Stimulated activated CD8-positive, alpha-beta memory T cell treated with anti-CD3 and anti-CD28 coated beads, Interleukin-15, amount 100 ng/mL, for 1 hour (primary cell): Measurements from ENCODE around the gene STK33.

Source experiments
- DNase-seq: peaks from one replicate; pipeline ENCODE4 v3.0.0-alpha.2; 2020; ENCODE audit warnings: low read depth

Gene STK33

DNA sequence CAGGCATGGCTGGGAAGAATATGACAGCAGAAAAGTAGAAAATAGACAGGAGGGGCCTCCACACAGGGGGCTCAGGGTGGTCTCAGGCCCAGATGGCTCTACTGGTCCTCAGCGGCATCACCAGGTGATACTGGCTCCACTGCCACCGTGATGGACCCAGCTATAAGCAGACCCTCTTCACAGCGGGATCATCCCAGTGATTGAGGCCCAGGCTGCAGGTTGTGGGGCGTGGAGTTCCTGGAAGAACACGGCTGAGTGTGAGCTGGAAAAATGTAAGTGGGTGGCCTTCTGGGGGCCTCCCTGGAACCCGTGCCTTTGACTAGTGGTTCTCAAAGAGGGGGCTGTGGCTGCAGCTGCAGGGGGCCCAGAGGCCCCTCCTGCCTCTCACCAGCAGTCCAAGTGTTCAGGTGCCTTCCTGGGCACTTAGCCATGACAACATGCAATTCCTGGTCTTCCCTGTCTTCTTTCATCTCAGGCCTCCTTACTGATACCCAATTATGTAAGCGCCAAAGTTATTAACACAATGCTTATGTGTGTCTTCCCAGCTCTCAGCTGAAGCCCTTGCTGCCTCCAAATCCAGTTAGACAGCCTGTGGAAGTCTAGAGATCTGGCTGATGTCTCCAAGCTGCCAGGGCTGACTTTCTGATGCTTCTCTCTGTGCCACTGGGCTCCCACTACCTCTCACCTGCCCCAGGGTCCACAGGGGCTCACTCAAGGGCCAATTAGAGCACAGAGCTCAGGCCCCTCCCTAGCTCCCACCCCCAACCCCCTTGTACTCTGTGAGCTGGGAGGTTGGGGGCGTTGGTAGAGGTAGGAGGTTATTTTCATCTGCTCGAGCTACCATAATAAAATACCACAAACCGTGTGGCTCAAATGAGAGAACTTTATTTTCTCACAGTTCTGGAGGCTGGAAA lies 220.3 kb downstream of the STK33 start:
- no peak for DNase-seq

DNA sequence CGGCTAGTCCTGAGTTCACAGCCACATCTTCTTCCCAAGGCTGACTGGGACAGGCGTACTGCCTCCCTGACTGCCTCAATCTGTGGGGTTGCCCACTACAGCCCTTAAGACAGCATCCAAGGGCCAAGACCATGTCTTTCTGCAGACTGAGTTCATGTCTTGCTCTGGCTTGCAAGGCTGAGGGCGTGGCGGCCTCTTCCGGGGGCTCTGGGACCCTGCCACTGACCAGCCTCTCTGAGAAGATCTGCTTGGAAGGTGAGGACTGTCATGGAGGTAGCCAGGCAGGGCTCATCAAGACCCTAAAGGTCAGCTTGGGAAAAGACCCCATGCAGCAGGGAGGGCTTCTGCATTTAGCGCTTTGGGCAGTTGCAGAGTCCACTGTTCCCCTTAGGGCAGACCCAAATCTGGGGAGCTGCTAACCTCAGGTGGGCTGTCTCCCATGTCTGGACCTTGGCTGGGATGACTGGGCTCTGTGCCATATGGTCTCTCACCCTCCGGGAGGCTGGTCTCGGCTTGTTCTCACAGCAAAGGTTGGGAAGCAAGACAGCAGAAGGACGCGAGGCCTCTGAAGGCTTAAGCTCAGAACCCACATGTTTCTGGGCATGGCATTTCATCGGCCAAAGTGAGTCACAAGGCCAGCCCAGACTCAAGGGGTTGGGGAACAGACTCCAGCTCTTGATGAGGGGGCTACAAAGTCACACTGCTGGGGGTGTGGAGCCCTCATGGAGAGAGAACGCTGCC lies 221.2 kb downstream of the STK33 start:
- no peak for DNase-seq

DNA sequence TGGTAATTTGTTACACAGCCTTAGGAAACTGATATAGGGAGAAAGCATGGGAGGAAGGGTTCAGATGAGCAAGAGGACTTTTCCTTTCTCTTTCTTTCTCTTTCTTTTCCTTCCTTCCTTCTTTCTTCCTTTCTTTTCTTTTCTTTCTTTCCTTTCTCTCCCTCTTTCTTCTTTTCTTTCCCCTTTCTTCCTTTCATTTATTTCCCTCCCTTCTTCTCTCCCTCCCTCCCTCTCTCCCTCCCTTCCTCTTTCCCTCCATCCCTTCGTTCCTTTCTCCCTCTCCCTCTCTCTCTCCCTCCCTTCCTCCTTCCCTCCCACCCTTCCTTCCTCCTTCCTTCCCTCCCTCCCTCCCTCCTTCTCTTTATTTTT lies 222.5 kb downstream of the STK33 start:
- no peak for DNase-seq

DNA sequence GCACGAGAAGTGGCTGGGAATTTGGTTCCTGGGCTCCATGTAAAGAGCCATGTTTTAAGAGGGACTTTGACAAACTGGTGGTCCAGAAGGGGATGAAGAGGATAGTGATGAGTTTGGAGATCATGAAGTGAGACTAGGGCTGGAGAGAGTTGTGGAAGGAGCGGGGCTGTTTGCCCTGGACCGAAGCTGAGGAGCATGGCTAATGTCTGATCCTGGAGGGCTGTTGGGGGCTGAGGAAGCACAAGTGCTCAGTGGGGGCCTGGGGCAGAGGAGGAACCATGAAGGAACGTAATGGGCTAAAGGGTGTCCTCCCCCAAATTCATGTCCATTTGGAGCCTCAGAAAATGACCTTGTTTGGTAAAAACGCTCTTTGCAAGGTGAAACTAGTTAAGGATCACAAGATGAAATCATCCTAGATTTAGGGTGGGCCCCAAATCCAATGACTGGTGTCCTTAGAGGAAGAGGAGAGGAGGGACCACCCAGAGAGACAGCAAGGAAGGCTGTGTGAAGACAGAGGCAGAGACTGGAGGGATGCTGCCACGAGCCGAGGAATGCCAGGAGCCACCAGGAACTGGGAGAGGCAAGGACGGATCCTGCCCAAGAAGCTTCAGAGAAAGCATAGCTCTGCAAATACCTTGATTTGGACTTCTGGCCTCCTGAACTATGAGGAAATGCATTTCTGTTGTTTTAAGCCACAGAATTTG lies 223.1 kb downstream of the STK33 start:
- DNase-seq, result no peak

DNA sequence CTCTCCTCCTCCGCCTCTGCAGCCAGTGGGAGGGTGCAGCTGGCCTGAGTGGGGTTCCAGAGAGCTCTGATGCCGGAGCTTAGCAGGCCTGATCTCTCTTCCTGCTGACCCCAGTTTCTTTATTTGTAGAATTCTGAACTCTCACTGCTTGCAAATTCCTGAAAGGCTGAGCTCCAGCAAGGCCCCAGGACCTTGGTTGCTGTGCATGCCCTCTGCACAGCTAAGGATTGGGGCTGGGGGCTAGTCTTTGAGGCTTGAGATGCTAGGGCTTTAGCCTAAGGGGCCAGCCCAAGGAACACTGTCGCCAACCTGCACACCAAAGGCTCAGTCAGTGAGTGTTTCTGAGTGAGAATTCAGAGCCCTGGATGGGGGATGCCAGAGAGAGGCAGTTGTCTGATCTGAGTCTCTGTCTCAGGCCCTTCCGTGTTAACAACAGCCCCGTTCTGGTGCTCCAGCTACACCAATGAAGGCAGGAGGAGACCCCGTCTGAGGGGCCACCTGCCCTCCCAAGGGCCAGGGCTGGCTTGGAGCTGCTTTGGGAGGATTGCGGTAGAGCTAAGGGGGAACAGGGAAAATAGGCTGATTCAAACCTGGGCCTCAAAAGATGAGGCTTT lies 224.3 kb downstream of the STK33 start:
- no peak for DNase-seq

DNA sequence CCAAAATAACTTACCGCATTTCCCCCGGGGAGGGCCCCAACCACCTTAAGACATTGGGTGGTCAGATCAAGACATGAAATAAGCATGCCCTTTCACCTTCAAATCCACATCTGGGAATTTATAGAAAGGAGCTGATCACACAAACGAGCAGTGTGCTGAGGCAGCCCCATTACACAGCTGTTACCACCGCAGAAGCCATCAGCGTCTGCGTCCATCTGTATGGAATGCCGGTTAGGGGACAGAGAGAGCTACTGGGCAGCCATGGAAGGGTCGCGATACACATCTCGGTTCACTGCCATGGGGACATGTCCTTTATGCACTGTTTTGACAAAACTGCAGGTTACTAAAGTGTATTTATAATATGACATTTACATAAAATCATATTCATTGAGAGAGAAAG lies 225.3 kb downstream of the STK33 start:
- no peak for DNase-seq

DNA sequence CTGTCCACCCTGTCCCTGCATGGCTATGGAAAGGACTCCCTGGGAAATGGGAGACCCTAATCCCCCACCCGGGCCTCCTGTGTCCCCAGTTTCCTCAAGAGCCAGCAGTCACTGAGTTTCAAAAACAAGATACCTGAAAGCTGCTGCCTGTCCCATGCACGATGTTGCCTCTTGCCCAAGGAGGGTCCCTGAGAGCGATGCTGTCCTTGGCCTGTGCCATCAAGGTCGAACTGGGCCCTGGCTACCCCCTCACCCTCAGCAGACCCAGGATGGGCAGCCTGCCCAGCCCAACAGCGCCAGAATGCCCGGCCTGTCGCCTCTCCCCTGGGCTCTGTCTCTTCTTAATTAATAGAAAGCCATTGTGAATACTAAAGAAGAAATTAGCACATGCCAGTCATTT lies 225.8 kb downstream of the STK33 start:
- DNase-seq, result no peak

DNA sequence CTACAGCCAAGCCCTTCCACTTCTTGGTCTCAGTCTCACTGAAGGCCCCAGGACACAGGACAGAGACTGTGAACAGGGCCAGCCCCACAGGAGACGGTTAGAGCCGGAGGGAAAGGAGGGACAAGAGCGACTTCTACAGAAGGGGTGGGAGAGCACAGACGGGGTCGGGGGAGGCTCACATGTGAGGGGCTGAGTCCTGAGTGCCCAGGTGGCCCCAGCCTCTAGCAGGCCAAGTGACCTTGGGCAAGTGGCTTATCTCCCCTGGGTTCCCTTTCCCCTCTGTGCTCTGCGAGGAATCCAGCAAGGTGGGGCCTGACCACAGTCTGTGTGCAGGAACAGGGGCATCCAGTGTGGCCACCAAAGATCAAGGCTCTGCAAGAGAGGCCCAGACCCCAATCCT lies 227.7 kb downstream of the STK33 start:
- no peak for DNase-seq

DNA sequence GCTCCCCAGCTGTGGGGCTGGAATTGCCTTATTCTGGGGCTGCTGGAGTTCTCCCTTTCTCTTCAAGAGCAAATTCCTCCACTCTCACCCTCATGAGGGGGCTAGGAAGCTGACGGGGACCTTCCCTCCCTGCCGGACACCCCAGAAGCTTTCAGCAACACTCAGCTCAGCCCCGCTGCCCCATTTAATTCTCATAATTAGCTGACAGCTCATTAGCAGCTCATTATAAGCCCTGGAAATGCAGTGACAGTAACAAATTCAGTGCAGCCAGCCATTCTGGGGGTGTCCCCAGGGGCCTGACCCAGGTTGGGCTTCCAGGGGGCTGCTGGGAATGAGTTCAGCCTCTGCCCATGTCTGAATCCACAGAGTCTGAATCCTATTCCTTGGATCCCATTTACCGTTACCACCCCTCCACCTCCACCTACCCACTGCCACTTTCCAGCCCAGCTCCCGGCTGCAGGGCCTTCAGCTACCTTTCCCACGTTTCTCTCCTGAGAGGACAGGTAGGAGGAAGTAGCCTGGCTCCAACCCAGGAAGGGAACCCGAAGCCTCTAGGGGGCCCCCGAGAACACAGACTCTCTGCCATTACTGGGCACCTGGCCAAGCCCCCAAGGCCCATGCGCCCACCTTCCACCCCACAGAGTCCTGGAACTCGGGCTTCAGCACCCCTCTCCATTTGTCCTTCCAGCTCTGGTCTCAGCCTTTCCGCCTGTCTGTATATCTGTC lies 228.6 kb downstream of the STK33 start:
- no peak for DNase-seq

DNA sequence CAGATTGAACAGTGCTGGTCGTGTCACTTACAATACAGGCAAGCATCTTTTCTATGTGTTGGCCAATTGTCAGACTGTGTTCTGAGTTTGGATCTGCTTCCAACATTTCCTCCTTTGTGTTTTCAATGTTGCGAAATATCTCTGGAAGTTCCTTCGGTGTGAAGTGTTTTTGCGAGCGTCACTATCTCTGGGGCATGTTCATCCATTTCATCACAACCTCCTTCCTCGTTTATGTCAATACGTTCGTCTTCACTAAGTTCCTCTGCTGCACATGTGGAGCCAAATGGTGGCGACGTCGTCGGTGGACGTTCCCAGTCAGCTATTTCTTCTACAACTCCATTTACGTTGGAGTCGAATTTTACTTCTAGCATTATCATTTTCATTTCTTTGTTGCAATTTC lies 230.1 kb downstream of the STK33 start:
- DNase-seq, result no peak

DNA sequence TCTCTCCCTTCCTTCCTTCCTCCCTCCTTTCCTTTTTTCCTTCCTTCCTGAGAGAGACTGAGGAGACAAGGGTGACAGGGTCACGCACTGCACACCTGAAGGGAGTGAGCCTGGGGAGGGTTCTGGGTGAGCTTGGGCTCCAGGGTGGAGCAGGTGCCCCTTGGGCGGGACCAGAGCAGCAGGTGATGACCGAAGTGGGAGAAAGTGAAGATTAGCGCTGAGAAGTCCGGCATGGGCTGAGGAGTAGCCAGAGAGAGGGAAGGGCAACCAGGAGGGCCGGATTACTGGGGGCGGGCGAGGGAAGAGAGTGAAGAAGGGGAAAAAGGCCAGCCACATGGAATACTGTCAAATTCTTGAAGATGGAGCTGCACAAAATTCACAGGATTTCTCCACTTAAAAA lies 231.1 kb downstream of the STK33 start:
- no peak for DNase-seq

DNA sequence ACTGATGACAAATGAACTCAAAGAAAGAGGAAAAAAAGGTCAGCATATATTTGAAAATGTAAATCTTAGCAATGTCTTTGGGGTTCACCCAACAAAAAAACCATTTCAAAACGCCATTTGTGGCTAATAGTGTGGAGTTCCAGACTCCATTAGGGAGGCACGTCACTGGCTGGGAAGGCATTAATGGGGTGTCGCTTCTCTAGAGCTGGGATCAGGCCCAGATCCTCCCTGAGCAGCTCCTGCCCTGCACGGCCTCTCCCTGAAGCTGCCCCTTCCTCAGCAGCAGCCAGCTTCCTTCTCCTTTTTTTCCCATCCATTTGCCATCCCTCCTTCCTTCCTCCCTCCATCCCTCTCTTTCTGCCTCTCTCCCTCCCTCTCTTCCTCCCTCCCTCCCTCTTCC lies 231.5 kb downstream of the STK33 start:
- DNase-seq, result no peak

DNA sequence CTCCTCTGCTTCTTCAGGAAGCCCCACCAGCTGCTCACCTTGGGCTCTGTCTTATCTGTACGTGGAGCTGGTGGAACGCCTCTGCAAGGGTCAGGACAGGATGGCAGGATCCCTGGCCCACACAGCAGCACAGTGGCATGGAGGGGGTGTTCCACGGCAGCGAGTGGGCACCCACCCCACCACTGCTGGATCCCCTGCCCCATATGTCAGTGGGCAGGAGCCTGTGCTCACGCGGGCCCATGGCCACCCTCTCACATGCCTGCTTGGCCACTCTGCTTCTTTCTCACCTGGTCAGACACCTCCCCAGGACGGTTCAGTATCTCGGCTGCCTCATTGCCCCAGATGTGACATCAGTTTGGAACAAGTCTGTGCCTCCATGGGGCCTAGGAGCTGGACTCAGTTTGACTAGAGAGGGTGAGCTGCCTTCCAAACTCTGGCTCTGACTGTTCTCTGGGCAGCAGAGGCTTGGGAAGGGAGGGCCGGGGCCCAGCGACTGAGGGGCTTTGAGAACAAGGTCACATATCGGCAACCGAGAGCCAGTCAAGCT lies 232.3 kb downstream of the STK33 start:
- DNase-seq, result no peak

DNA sequence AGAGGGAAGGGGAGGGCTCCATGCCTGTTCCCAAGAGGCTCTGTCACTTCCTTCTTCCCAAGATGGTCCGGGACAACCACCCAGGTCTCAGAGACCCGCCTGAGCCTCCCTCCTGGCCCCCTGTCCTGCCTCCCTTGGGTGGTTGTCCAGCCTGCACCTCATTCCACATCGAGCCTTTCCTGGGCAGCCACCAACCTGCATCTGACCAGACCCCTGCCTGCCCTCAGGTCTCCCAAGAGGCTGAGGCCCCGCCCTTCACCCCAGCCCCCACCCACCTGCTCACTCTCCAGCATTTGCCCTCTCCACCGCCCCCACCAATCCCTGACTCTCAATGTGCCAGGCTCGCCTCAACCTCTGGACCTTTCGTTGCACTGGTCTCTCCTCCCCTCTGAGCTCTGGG lies 232.8 kb downstream of the STK33 start:
- DNase-seq, result no peak

DNA sequence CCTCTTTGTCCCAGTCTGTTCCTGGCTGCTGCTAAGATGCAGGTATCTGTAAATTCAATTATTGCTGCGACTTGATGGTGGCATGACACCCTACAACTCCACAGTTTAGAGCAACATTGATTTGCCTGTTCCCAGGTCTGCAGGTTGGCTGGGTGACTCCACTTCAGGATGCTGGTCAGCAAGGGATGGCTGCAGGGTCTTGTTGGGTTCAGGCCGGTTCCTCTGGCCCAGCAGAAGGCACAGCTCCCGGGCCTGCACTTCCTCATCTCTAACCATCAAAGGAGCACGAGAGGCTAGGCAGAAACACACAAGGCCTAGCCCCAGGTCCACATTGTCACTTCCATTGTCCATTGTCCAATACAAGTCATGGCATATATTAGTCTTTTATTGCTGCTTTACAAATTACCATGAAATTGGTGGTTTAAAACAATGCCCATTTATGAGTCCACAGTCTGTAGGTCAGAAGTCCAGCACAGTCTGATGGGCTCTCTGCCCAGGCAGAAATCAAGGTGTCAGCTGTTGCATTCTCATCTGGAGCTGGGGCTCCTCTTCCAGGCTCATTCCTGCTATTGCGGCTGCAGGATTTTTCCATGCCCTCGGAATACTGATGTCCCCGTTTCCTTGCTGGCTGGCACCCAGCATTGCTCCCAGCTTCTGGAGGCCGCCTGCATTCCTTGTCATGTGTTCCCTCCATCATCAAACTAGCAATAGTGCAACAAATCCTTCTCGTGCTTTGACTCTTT lies 233.8 kb downstream of the STK33 start:
- no peak for DNase-seq

DNA sequence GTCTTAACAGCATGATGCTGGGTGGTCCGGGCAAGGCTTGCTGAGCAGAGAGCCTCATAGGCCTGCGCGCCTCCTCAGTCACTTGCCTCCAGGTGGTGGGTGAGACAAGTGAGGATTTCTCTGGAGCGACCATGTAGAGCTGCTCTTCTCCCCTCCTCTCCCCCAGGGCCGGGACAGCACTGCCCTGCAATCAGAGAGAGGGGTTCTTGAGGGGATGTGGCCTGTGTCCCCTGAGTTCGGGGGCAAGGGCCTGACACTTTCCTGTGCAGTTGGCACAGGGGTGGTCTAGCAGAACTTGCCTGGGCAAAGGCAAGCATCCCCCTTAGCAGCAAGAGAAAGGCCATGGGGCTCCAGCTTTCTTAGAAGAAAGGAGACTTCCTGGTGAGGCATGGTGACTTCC lies 234.5 kb downstream of the STK33 start:
- no peak for DNase-seq

DNA sequence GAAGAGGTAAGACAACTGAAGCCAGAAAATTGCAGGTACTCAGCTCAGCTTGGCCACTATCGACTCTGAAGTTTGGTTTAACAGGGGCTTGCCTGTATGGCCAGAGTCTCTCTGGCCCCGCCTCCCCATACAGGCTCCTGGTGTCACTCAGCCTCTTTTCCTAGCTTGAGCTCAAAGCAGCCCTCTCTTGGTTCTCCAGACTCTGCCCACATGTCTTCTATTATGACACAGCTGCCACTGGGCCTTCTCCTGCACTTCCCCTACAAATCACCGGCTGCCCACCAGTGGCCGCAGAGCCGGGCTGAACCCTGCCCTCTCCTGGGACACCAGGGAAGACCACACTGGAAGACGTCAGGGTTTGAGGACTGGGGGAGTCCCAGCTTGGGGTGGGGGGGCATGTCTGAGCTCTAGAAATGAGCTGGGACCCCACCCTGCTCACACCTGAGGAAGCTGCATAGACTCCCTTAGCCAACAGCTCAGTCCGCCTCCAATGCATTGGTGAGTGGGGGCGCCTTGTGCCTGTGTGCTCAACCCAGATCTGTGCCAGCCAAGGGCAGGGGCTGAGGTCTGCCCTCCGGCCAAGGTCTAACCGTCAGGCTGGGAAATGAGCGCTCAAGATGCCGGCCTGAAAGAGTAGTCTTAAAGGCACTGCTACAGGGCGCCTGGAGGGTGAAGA lies 236.0 kb downstream of the STK33 start:
- DNase-seq, result no peak

DNA sequence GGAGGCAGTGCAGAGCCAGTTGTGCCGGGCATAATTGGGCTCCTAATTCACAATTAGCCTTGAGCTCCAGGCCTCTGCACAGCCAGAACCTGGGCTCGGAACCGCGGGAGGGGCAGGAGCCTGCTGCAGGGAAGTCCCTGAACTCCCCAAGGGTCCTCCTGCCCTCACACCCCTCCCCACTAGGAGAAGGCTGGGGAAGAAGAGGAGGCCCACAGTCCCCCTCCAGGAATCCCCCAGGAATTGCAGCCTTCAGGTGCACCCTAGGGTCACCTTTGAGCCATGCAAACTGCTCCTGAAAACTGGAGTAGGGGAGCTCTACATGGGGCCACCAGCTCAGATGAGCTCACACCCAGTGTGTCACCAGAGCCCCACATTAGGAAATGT lies 236.5 kb downstream of the STK33 start:
- DNase-seq, result no peak

DNA sequence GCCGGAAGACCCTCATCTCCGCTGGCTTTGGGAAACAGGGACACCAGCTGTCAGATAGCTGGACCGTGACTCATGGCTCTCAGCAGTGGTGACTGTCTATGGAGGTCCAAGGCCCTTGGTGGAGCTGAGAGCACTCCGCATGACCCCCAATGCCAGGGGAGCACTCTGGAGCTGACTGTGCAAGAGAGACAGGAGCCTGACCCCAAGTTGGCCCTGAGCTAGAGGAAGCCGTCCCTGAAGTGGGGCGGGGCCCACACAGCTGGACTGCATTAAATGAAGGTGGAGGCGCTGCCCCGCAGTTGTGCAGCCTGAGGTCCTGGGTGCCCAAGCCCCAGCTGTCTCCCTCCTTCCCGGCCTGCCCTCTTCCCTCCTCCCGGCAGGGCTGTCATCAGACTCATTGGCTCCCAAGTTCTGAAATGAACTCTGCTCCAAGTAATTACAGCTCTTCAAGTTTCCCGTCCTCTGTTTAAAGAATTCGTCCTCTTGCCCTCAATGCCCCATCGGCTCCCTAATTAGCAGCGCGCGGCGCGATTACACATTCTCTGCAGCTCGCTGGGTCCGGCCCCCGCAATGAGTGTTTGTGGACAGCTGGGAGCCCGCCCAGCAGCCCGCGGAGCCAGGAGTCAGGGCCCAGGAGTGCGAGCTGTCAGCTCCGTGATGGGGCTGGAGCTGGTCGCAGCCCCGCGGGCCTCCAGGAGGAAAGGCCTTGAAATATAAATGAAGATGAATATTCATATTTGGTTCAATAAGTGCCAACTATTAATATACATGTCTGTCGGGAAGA lies 237.1 kb downstream of the STK33 start:
- DNase-seq, result no peak
